ENCODE data around the gene FAM185A. TPM values are rescaled to one million over a fixed set of nuclear protein-coding genes. Genes with fewer than 3 reads are reported as not detected.
"Not testable (repeated sequence)": the region's sequence is repeated elsewhere in the genome, so short reads cannot be mapped to it uniquely, and the experiment has no call there.

FAM185A gene
- total RNA-seq, 1 experiment from 2014 or later, result 12.5 TPM

DNA sequence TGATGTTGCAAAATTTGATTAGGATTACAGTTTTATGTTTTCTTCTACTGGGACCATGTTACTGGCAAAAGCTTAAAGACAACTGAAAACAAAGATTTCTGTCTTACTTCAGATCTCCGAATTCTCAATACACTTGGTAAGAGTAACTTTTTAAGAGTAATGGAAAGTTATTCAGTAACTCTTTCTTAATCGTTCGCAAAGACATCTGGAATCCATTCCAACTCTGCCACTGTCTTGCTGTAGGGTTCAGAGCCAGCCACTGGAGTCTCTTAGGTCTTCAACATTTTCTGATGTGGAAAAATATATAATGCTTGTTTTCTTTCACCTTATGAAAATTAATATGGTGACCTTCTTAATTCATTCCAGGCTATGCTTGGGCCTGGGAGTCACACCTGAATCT, 29.9 kb downstream of the FAM185A start:
- DNase-seq (ENCODE audit: low spot score), result not testable (repeated sequence)

GRCh38 chr7:102780926-102781325, 32.1 kb downstream of the FAM185A start:
- DNase-seq (ENCODE audit: low spot score), result not testable (repeated sequence)

GRCh38 chr7:102788770-102789169, 40.0 kb downstream of the FAM185A start:
- DNase-seq (ENCODE audit: low spot score), result not testable (repeated sequence)

- not testable (repeated sequence) for DNase-seq (ENCODE audit: low spot score)
Measured at GRCh38 chr7:102790364-102791100, 41.7 kb downstream of the FAM185A start.

DNA sequence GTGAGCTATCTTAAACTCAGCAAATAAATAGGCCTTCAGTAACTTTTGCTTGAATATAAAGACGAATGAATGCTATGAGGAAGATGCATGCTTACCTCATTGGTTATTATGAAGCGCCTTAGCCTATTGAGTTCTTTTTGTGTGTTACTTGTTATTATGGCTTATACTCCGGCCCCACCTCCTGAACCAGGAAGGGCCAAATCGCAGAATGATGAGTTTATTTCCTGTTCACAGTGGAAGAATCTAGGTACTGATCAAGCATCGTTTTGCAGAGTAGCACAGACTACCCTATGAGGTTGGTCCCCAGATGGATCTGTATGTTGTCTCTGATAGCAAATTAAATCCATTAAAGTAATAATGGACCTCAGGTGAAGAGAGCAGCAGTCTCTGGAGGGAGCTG, 42.6 kb downstream of the FAM185A start:
- DNase-seq (ENCODE audit: low spot score), result not testable (repeated sequence)

- DNase-seq (ENCODE audit: low spot score), result not testable (repeated sequence)
Measured at GRCh38 chr7:102791831-102792230, 43.0 kb downstream of the FAM185A start.

DNA sequence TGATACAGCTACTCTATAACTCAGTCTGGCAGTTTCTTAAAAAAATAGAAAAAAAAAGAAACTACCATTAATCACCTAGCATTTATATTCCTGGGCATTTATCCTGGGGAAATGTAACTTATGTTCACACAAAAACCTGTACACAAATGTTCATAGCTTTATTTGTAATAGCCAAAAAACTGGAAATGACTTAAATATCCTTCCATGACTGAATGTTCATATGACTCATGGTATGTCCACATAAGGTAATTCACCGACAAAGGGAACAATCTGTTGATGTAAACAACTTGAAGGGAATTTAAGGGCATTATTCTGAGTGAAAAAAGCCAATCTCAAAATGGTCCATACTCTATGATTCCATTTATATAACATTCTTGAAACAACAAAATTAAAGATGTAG, 45.8 kb downstream of the FAM185A start:
- not testable (repeated sequence) for DNase-seq (ENCODE audit: low spot score)

- peak; percentile 7 for DNase-seq (ENCODE audit: low spot score)
Measured at GRCh38 chr7:102795987-102796595, 47.3 kb downstream of the FAM185A start.

DNA sequence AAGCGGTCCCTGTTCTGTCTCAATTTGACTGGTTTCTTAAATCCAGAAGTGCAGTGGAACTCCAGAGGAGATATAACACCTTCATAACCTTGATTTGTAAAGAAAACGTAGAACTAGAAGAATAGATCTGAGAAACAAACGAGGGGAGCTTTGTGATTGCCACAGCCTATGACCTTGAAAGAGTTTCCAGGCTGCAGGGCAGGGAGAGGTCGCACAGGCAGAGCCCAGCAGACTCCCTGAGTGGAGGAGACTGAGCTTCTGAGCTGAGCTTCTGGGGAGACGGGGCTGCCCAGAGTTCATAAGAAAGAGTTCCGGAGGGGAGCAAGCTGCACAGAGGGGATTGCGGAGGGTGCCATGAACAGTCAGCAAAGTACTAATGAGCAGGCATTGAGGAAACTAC, 57.8 kb downstream of the FAM185A start:
- no peak for DNase-seq (ENCODE audit: low spot score)

- DNase-seq (ENCODE audit: low spot score), result no peak
Measured at GRCh38 chr7:102810916-102811315, 62.1 kb downstream of the FAM185A start.

DNA sequence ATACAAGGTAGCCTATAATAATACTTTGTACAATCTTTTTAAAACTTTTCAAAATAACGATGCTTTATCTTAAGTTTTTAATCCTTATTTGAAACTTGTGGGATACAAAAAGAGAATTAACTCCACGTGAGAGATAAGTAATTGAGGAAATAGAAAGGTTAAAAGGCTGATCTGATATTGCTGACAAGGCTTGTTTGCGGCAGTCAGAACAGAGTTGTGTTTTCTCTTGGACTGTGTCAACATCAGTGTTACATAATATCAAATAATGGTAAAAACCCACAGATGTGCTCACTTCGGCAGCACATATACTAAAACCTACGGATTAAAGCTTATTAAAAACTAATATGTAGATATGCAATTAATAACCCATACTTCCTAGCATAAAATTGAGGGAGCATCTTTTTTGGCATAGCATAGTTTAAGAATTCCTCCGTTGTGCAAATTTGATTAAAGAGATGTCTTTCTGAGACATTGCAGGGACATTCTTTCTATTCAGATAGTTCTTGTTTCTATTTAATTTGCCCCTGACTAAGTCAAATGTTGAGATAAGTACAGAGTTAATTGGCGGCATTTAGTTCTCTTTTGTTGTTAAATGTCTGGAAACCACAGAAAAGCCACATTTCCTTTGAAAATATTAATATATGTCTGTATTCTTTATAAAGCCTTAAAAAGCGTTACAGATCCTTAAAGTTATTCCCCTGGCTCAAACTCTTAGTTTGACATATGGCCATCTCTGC, 63.3 kb downstream of the FAM185A start:
- no peak for DNase-seq (ENCODE audit: low spot score)

DNA sequence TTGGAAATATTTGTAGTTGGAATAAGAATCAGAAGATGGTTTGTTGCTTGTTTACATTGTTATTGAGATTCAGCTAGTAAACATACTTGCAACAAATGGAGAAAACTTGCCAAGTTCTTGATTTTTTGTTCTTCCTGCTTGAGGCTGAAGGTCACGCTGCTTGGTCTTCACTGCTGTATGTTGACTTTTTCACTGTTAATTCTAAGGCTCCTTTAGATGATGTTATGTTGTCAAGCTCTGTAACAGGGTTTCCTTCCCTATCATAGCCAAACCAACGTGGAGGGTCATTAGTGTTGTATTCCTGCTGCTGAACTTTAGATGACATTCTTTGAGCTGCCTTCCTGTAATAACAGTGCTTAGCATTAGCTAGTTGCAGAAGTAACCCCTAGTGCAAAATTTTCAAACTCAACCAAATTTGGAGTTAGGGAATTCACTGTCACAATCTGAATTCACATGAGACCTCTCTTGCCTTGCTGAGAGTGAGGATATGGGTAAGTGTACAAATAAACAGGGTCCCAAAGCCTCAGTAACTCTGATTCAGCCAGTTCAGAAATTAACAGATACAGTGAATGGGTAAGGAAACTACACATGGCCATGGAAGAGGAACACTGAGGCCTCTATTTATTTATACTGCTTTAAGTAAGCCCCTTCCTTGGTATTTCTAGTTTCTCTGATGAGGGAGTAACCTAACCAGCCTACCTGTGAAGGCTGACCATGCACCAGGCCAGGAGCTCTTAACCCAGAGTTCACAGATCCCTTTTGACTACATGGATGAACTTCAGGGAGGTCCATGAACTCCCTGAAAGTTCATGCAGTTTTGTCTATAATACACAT, 64.6 kb downstream of the FAM185A start:
- no peak for DNase-seq (ENCODE audit: low spot score)

DNA sequence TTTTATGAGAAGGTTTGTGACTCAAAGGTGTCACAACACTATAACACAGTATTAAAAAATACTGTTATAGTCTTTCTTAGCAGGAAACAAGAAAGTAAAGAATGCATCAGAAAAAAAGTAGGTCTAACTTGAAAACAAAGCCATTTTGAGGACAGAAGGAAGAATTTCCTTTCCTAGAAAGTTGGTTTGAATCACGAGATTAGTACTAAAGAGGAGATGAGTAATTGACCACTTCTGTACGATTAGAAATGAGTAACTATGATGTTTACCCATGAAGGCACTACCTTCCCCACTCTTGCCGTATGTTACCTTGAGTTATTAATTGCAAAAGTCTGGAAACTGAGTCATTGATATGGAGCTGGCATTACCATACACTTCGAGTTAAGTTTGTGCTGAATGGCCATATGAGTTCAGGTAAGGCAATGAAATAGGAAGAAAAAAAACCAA, 65.2 kb downstream of the FAM185A start:
- peak; percentile 44 for DNase-seq (ENCODE audit: low spot score)

DNA sequence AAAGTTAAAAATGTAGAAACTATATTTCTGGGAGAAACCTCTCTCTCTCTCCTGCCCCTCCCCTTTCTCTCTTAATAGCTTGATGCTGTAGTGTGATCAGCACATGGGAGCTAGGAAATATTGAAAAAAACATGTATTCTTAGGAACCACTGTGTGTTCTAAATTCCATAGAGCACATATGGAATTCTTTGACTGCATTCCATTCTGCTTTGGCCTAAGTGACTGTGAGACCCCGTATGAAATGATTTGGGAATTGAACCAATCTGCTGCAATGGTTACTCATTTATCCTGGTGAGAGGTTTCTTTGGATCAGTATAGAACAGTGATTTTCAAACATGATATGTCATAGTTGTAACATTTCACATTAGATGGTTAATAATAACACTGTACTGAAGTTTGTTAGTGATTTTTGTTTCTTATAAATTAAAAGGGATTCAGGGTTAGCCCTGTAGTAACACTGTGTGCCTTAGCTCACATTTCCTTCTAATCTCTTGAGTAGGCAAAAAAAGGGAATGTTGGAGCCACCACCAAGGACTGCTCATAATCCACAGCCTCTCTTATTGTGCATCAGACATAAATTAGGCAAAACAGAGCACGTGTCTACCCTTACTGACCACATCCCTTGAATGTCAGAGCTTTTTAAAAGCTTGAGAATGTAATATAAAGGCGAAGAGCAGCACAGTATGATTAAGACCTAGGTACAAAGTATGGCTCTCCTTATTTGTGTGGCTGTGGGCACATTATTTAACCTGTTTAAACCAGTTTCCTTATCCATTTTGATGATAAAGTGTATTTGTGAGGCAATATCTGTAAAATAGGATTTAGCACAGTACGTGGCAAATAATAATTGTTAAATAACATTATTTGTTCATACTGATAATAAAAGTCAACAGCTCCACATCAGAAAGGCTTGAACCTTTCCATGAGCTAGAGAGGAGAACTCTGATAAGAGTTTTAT, 69.1 kb downstream of the FAM185A start:
- no peak for DNase-seq (ENCODE audit: low spot score)

- DNase-seq (ENCODE audit: low spot score), result no peak
Measured at GRCh38 chr7:102819151-102819550, 70.4 kb downstream of the FAM185A start.

GRCh38 chr7:102821994-102822747, 73.4 kb downstream of the FAM185A start:
- DNase-seq (ENCODE audit: low spot score), result no peak

GRCh38 chr7:102823390-102824119, 74.8 kb downstream of the FAM185A start:
- no peak for DNase-seq (ENCODE audit: low spot score)

GRCh38 chr7:102828286-102828685, 79.5 kb downstream of the FAM185A start:
- no peak for DNase-seq (ENCODE audit: low spot score)

GRCh38 chr7:102829075-102829474, 80.3 kb downstream of the FAM185A start:
- no peak for DNase-seq (ENCODE audit: low spot score)

Measured in A172 (cell line).